Fibroblast of mammary gland (primary cell): ENCODE measurements around the gene C1orf21.

Experiments
- DNase-seq: peaks from one replicate; pipeline ENCODE4 v3.0.0-alpha.2; 2010; ENCODE audit warnings: low read depth
- H3K4me3 ChIP-seq: 2 replicates; pipeline ENCODE4 v1.5.1; 2011; ENCODE audit warnings: low read depth, mild to moderate bottlenecking, low read length, moderate library complexity; ENCODE audit not compliant: control insufficient read depth
- CTCF ChIP-seq: conservative IDR thresholded peaks from 2 replicates; pipeline ENCODE4 v1.5.1; 2011; ENCODE audit warnings: low read depth, low read length, inconsistent platforms; ENCODE audit not compliant: control insufficient read depth, insufficient read depth

The C1orf21 gene

DNA sequence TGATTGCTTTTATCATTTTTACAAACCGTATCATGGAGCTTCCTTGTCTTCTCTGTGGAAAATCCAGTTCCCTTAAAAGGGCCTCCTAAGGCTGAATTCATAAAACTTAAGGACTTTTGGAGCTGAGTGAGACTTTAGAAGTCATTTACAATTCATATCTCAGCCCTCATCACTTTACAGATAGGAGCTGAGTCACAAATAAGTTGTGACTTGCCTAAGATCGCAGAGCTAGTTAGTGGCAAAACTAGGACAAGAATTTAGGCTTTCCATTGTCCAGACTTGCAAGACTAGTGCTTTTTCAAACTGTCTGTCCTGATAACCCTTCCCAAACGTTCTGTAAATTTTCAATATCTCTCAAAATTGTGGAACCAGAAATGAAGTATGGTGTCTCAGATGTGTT is 37.3 kb downstream of the C1orf21 start:
- no peak overlapping the region for H3K4me3 ChIP-seq
- no peak for DNase-seq
- TF ChIP-seq CTCF: no peak

GRCh38 chr1:184424945-184425344 is 38.1 kb downstream of the C1orf21 start:
- no peak for DNase-seq
- TF ChIP-seq CTCF: no peak
- no peak overlapping the region for H3K4me3 ChIP-seq

- TF ChIP-seq CTCF: no peak
- H3K4me3 ChIP-seq: no peak overlapping the region
- peak; percentile 8 for DNase-seq
These were observed 38.8 kb downstream of the C1orf21 start for GRCh38 chr1:184425449-184426277.

- DNase-seq: no peak
- H3K4me3 ChIP-seq: no peak overlapping the region
- no peak for TF ChIP-seq CTCF
These were observed 39.4 kb downstream of the C1orf21 start for GRCh38 chr1:184426278-184426674.

DNA sequence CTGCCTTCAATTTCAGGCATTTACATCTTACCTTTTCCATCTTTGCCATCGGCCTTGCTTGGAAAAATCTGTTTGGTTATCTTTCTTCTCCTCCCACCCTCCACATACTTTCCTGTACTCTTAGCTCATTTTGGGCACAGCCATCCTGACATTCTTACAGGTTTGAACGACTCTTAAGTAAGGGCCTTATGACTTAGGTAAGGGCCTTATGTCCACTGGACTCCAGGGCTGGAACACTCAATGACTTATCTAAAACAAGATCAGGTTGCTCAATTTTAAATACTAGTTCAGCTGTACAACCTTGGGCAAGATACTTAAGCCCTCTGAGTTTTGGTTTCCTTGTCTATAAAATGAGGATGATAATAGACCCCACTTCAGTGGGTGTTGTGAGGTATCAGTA is 40.9 kb downstream of the C1orf21 start:
- no peak for TF ChIP-seq CTCF
- H3K4me3 ChIP-seq: no peak overlapping the region
- DNase-seq: no peak

DNA sequence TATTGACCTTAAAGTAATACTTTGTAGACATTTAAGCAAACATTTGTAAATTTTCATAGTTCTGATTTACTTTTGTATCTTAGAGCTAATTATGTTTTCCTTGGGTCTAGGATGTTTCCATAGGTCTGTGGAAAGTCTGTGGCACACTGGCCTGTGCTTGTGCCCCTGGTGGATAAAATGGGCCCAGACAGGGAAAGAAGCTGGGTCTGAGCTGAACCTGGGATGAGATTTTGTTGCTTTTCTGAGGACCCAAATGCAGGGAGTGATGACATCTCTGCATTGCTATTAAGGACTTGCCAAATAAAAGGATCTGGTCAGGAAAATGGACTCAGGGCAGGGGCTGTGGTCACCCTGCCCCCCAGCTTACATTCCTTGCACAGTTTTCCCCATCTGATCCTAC is 41.8 kb downstream of the C1orf21 start:
- no peak overlapping the region for H3K4me3 ChIP-seq
- no peak for DNase-seq
- no peak for TF ChIP-seq CTCF
